Medulla oblongata (tissue), 1 donor: ENCODE data around the gene EIF2AK2.

Experiments
- DNase-seq: peaks from one replicate; pipeline ENCODE4 v3.0.0-alpha.2; 2015; ENCODE audit errors: extremely low spot score

EIF2AK2 gene

GRCh38 chr2:37100054-37100453 is 56.7 kb downstream of the EIF2AK2 start:
- no peak for DNase-seq

- no peak for DNase-seq
Measured at GRCh38 chr2:37098416-37099118, 58.2 kb downstream of the EIF2AK2 start.

- DNase-seq, result no peak
Measured at GRCh38 chr2:37096568-37096967, 60.2 kb downstream of the EIF2AK2 start.

GRCh38 chr2:37091873-37092272 is 64.9 kb downstream of the EIF2AK2 start:
- no peak for DNase-seq

- DNase-seq, result peak; percentile 17
Measured at GRCh38 chr2:37090019-37090477, 66.7 kb downstream of the EIF2AK2 start.

GRCh38 chr2:37085731-37086147 is 71.0 kb downstream of the EIF2AK2 start:
- no peak for DNase-seq

- no peak for DNase-seq
Measured at GRCh38 chr2:37084797-37085196, 72.0 kb downstream of the EIF2AK2 start.

- DNase-seq, result peak; percentile 98
Measured at GRCh38 chr2:37083873-37084794, 72.6 kb downstream of the EIF2AK2 start, which contains the start of the genes GPATCH11 and HEATR5B. GPATCH11 (plus strand) TSS chr2:37084518; CDS start chr2:37088382, 3,864 bp downstream. HEATR5B (minus strand) TSS chr2:37084372; CDS start chr2:37083414, 958 bp downstream.

- peak; percentile 39 for DNase-seq
Measured at GRCh38 chr2:37080689-37081088, 76.1 kb downstream of the EIF2AK2 start.

- no peak for DNase-seq
Measured at GRCh38 chr2:37080266-37080665, 76.5 kb downstream of the EIF2AK2 start.

- no peak for DNase-seq
Measured at GRCh38 chr2:37070931-37071330, 85.8 kb downstream of the EIF2AK2 start.

GRCh38 chr2:37068686-37069085 is 88.1 kb downstream of the EIF2AK2 start:
- DNase-seq, result peak; percentile 55

GRCh38 chr2:37061776-37062175 is 95.0 kb downstream of the EIF2AK2 start:
- DNase-seq, result no peak

- no peak for DNase-seq
Measured at GRCh38 chr2:37061013-37061711, 95.6 kb downstream of the EIF2AK2 start.

- no peak for DNase-seq
Measured at GRCh38 chr2:37060446-37060845, 96.3 kb downstream of the EIF2AK2 start.

GRCh38 chr2:37059841-37060240 is 96.9 kb downstream of the EIF2AK2 start:
- no peak for DNase-seq

- no peak for DNase-seq
Measured at GRCh38 chr2:37052600-37053332, 104.0 kb downstream of the EIF2AK2 start.
